Fibroblast of villous mesenchyme (primary cell): ENCODE measurements around the gene SBNO2. TPM values are rescaled to one million over a fixed set of nuclear protein-coding genes. Genes with fewer than 3 reads are reported as not detected.
"Not testable (repeated sequence)": the region's sequence is repeated elsewhere in the genome, so short reads cannot be mapped to it uniquely, and the experiment has no call there.

Experiments used
- DNase-seq: peaks from one replicate; pipeline ENCODE4 v3.0.0-alpha.2; 2010; ENCODE audit warnings: low read depth
- H3K4me3 ChIP-seq: 2 replicates; pipeline ENCODE4 v1.5.1; 2011; ENCODE audit warnings: low read depth, mild to moderate bottlenecking, low read length
- CTCF ChIP-seq: IDR thresholded peaks from 2 replicates; pipeline ENCODE4 v1.5.1; 2012; ENCODE audit warnings: low read depth, mild to moderate bottlenecking, low read length; ENCODE audit not compliant: insufficient read depth
- total RNA-seq: library from RNA; depleted of rRNA; stranded (reverse); fragments of >200 nt; gene quantifications from 2 replicates; pipeline ENCODE4 v1.2.3, GENCODE V29; 2012

Gene SBNO2
- total RNA-seq, 1 donor, result 69.5 TPM

DNA sequence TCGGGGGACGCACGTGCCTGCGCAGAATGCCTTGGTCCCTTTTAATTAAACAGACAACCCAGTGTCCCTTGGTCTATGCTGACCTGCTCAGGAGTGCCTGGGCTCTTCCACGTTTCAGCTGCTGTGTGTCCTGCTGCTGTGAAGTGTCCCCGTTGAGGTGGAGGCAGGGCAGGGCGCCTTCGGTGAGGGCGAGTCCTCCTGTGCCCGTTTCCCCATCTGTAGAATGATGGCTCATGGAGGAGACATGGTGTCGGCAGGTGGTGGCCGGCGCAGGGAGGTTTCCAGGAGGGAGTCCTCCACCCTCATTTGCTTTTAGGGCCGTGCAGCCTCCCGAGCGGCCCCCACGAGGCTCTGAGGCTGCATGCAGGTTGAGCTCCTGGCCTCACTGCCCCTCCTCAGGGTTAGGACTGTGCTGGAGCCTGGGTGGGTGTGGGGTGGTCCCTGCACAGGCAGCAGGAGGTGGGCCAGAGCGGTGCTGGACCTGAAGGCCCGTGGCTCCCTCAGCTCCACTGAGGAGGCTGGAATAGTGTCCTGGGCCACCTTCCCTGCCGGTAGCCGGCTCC lies 40.3 kb upstream of the SBNO2 start:
- DNase-seq, result no peak
- no peak for TF ChIP-seq CTCF
- no peak overlapping the region for H3K4me3 ChIP-seq

DNA sequence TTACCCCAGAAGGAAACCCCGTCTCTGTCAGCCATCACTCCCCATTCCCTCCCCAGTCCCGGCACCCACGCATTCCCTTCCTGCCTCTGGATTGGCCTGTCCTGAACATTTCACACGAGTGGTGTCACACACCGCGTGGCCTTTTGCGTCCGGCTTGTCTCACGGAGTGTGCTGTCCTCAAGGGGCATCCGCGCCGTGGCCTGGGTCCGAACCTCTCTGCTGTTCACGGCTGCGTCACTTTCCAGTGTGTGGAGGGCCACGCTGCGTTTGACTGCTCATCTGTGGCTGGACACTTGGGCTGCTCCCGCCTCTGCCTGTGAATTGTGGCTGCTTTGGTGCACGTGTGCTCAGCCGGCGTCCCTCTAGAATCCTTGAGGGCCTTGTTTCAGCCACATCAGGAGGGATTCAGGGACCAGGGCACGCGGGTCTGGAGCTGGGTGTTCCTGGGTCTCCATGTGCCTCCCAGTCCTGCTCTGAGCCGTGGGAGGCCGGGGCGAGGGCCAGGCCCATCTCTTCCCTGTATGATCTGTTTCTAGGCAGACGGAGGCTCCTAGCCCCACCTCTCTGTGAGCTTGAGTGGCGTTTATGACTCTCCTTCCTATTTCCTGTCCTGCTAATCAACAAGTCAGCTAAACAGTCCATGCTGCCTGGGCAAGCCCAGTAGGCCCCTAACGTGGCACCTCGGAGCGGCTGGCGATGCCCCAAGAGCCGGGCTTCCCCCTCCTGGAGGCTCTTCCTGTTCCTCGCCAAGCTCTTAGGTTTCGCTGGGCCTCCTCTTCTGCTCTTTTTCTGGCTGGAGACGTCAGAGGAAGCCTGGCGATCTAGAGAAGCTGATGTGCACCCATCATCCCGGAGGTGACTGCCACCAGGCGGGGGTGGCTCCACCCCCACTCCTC lies 39.6 kb upstream of the SBNO2 start:
- H3K4me3 ChIP-seq, result no peak overlapping the region
- no peak for TF ChIP-seq CTCF

DNA sequence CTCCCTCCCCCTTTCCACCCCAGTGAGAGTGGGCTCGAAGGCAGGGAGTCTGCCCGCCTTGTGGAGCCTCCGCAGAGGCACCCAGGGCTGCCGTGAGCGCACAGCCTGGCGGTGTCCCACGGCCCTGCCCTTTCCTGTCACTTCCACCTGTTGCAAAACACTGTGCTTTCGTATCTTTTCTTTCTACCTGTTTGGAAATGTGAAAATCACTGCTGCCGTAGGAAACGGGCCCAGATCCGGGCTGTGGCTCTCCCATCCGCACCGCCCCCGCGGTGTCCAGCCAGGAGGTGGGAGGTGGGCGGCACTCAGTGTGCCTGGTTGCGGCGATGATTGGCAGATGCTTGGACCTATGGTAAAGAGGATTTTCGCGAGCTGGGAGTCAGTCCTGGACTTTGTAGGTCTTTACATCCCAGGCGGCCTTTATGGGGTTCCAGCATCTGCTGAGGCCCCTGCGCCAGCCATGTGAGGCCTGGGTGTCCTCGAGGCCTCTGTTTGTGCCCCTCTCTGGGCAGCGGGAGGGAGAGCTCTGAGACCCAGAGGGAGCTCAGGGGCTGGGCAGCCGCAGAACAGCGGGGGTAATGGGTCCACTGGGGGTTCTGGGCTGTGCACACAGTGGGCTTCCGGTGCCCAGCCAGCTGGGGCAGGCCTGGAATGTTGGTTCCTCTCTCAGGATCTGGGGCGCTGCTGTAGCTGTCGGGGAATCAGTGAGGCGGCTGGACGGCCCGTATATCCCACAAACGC lies 37.6 kb upstream of the SBNO2 start:
- peak; percentile 57 for DNase-seq
- TF ChIP-seq CTCF, result no peak
- no peak overlapping the region for H3K4me3 ChIP-seq

More for the DNA sequence above, 39.6 kb upstream of the SBNO2 start:
- peak; percentile 92 for DNase-seq

GRCh38 chr19:1210227-1210538 lies 36.1 kb upstream of the SBNO2 start:
- H3K4me3 ChIP-seq, result no peak overlapping the region
- no peak for DNase-seq
- no peak for TF ChIP-seq CTCF

DNA sequence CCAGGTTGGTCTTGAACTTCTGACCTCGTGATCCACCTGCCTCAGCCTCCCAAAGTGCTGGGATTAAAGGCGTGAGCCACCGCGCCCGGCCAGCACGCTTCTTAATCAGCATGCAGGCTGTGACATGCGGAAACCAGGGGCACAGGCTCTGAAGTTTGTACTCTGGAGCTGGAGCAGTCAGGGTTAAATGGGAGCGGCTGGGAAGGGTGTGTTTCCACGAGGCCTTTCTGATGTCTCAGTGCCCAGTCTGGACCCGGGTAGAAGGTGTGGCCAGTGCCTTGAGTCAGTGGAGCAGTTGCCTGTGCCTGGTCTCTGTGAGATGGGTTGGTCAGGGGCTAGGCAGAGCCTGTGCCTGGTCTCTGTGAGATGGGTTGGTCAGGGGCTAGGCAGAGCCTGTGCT lies 34.8 kb upstream of the SBNO2 start:
- peak overlapping the region; percentile 23 for H3K4me3 ChIP-seq
- DNase-seq, result not testable (repeated sequence)

GRCh38 chr19:1206864-1207450 lies 32.9 kb upstream of the SBNO2 start:
- peak overlapping the region; percentile 80 for H3K4me3 ChIP-seq
- TF ChIP-seq CTCF, result no peak
- DNase-seq, result no peak

DNA sequence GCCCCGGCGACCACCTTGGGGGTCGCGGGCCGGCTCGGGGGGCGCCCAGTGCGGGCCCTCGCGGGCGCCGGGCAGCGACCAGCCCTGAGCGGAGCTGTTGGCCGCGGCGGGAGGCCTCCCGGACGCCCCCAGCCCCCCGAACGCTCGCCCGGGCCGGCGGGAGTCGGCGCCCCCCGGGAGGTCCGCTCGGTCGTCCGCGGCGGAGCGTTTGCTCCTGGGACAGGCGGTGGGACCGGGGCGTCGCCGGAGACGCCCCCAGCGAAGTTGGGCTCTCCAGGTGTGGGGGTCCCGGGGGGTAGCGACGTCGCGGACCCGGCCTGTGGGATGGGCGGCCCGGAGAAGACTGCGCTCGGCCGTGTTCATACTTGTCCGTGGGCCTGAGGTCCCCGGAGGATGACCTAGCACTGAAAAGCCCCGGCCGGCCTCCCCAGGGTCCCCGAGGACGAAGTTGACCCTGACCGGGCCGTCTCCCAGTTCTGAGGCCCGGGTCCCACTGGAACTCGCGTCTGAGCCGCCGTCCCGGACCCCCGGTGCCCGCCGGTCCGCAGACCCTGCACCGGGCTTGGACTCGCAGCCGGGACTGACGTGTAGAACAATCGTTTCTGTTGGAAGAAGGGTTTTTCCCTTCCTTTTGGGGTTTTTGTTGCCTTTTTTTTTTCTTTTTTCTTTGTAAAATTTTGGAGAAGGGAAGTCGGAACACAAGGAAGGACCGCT lies 32.2 kb upstream of the SBNO2 start:
- peak overlapping the region; percentile 80 for H3K4me3 ChIP-seq
- no peak for TF ChIP-seq CTCF
- DNase-seq, result no peak
